WTC11 (cell line): ENCODE data around the gene ESM1. TPM values are rescaled to one million over a fixed set of nuclear protein-coding genes. Genes with fewer than 3 reads are reported as not detected.

Experiments
- ATAC-seq: fragments of 200-7000 bp; cut with Tn5 transposase; 2 replicates; pipeline ENCODE4 v1.10.0; 2021; ENCODE audit warnings: mild to moderate bottlenecking, moderate library complexity
- CTCF ChIA-PET: fragments of 300-600 bp; sonication (Branson Sonifier 250); formaldehyde crosslinking; loops from one replicate; lab custom pipeline; 2021; ENCODE audit warnings: antibody characterized with exemption; lab: Charles Lee
- POLR2A ChIA-PET: fragments of 350-600 bp; sonication (Branson Sonifier 250); formaldehyde crosslinking; loops from one replicate; lab custom pipeline; 2021; ENCODE audit warnings: antibody characterized with exemption; lab: Charles Lee
- DNase-seq: peaks from one replicate; pipeline ENCODE4 v3.0.0; 2021; ENCODE audit warnings: low spot score
- H3K27ac Mint-ChIP-seq: 2 replicates; pipeline ENCODE4 v1.8.0; 2021; ENCODE audit warnings: mixed read lengths
- H3K27me3 Mint-ChIP-seq: 2 replicates; pipeline ENCODE4 v1.8.0; 2021; ENCODE audit warnings: low read depth, mild to moderate bottlenecking, moderate library complexity, mixed read lengths
- H3K36me3 Mint-ChIP-seq: 2 replicates; pipeline ENCODE4 v1.8.0; 2021; ENCODE audit warnings: mixed read lengths
- H3K4me1 Mint-ChIP-seq: 2 replicates; pipeline ENCODE4 v1.8.0; 2022; ENCODE audit warnings: mixed read lengths
- H3K4me3 Mint-ChIP-seq: 2 replicates; pipeline ENCODE4 v1.8.0; 2021; ENCODE audit warnings: mild to moderate bottlenecking, moderate library complexity, mixed read lengths
- H3K9me3 Mint-ChIP-seq: 2 replicates; pipeline ENCODE4 v1.8.0; 2021; ENCODE audit warnings: mixed read lengths
- CBFB ChIP-seq: sonication (generic); formaldehyde crosslinking; IDR thresholded peaks from 2 replicates; pipeline ENCODE4 v1.8.1; 2022; ENCODE audit warnings: mild to moderate bottlenecking, low read depth, missing genetic modification reagents
- STAT6 ChIP-seq: sonication (generic); formaldehyde crosslinking; conservative IDR thresholded peaks from 2 replicates; pipeline ENCODE4 v1.8.1; 2023; ENCODE audit warnings: mild to moderate bottlenecking, low read depth, missing genetic modification reagents, moderate library complexity
- TEAD1 ChIP-seq: sonication (generic); formaldehyde crosslinking; IDR thresholded peaks from 2 replicates; pipeline ENCODE4 v1.8.0; 2022; ENCODE audit warnings: mild to moderate bottlenecking, missing genetic modification reagents
- ZMAT4 ChIP-seq: fragments of 250-450 bp; sonication (Bioruptor Pico); IDR thresholded peaks from 2 replicates; pipeline ENCODE4 v1.9.0; 2021; ENCODE audit warnings: mild to moderate bottlenecking
- ZNF532 ChIP-seq: fragments of 250-450 bp; sonication (Bioruptor Pico); IDR thresholded peaks from 2 replicates; pipeline ENCODE4 v1.9.0; 2021; ENCODE audit warnings: mild to moderate bottlenecking, borderline replicate concordance
- total RNA-seq: library from RNA; stranded (reverse); gene quantifications from 3 replicates; pipeline ENCODE4 v1.2.3, GENCODE V29; 2021
- TF ChIP-seq, protein P1 (sequence below): sonication (generic); formaldehyde crosslinking; IDR thresholded peaks from 2 replicates; pipeline ENCODE4 v1.8.1; 2023; ENCODE audit warnings: mild to moderate bottlenecking, missing genetic modification reagents, borderline replicate concordance
- TF ChIP-seq, protein P2 (sequence below): sonication (generic); formaldehyde crosslinking; IDR thresholded peaks from 2 replicates; pipeline ENCODE4 v1.8.0; 2023; ENCODE audit warnings: missing genetic modification reagents
- TF ChIP-seq, protein P3 (sequence below): sonication (generic); formaldehyde crosslinking; IDR thresholded peaks from 2 replicates; pipeline ENCODE4 v1.8.0; 2023; ENCODE audit warnings: missing genetic modification reagents, mild to moderate bottlenecking, borderline replicate concordance
- TF ChIP-seq, protein P4 (sequence below): sonication (generic); formaldehyde crosslinking; IDR thresholded peaks from 2 replicates; pipeline ENCODE4 v1.8.0; 2022; ENCODE audit warnings: mild to moderate bottlenecking, missing genetic modification reagents

The ESM1 gene
- total RNA-seq, 1 experiment from 2014 or later: not detected

GRCh38 chr5:54995168-54995567 is 9.8 kb upstream of the ESM1 start (continued):
- TF ChIP-seq, protein P1, sequence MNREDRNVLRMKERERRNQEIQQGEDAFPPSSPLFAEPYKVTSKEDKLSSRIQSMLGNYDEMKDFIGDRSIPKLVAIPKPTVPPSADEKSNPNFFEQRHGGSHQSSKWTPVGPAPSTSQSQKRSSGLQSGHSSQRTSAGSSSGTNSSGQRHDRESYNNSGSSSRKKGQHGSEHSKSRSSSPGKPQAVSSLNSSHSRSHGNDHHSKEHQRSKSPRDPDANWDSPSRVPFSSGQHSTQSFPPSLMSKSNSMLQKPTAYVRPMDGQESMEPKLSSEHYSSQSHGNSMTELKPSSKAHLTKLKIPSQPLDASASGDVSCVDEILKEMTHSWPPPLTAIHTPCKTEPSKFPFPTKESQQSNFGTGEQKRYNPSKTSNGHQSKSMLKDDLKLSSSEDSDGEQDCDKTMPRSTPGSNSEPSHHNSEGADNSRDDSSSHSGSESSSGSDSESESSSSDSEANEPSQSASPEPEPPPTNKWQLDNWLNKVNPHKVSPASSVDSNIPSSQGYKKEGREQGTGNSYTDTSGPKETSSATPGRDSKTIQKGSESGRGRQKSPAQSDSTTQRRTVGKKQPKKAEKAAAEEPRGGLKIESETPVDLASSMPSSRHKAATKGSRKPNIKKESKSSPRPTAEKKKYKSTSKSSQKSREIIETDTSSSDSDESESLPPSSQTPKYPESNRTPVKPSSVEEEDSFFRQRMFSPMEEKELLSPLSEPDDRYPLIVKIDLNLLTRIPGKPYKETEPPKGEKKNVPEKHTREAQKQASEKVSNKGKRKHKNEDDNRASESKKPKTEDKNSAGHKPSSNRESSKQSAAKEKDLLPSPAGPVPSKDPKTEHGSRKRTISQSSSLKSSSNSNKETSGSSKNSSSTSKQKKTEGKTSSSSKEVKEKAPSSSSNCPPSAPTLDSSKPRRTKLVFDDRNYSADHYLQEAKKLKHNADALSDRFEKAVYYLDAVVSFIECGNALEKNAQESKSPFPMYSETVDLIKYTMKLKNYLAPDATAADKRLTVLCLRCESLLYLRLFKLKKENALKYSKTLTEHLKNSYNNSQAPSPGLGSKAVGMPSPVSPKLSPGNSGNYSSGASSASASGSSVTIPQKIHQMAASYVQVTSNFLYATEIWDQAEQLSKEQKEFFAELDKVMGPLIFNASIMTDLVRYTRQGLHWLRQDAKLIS (CRISPR knock-in tag): no peak
- TF ChIP-seq ZNF532 (CRISPR knock-in tag) (no peak), ZMAT4 (CRISPR knock-in tag) (no peak), CBFB (CRISPR knock-in tag) (no peak), TEAD1 (no peak)
- TF ChIP-seq, protein P2, sequence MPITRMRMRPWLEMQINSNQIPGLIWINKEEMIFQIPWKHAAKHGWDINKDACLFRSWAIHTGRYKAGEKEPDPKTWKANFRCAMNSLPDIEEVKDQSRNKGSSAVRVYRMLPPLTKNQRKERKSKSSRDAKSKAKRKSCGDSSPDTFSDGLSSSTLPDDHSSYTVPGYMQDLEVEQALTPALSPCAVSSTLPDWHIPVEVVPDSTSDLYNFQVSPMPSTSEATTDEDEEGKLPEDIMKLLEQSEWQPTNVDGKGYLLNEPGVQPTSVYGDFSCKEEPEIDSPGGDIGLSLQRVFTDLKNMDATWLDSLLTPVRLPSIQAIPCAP (CRISPR knock-in tag): no peak
- TF ChIP-seq, protein P3, sequence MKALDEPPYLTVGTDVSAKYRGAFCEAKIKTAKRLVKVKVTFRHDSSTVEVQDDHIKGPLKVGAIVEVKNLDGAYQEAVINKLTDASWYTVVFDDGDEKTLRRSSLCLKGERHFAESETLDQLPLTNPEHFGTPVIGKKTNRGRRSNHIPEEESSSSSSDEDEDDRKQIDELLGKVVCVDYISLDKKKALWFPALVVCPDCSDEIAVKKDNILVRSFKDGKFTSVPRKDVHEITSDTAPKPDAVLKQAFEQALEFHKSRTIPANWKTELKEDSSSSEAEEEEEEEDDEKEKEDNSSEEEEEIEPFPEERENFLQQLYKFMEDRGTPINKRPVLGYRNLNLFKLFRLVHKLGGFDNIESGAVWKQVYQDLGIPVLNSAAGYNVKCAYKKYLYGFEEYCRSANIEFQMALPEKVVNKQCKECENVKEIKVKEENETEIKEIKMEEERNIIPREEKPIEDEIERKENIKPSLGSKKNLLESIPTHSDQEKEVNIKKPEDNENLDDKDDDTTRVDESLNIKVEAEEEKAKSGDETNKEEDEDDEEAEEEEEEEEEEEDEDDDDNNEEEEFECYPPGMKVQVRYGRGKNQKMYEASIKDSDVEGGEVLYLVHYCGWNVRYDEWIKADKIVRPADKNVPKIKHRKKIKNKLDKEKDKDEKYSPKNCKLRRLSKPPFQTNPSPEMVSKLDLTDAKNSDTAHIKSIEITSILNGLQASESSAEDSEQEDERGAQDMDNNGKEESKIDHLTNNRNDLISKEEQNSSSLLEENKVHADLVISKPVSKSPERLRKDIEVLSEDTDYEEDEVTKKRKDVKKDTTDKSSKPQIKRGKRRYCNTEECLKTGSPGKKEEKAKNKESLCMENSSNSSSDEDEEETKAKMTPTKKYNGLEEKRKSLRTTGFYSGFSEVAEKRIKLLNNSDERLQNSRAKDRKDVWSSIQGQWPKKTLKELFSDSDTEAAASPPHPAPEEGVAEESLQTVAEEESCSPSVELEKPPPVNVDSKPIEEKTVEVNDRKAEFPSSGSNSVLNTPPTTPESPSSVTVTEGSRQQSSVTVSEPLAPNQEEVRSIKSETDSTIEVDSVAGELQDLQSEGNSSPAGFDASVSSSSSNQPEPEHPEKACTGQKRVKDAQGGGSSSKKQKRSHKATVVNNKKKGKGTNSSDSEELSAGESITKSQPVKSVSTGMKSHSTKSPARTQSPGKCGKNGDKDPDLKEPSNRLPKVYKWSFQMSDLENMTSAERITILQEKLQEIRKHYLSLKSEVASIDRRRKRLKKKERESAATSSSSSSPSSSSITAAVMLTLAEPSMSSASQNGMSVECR (CRISPR knock-in tag): no peak

GRCh38 chr5:54994628-54995027 is 9.2 kb upstream of the ESM1 start:
- H3K36me3 Mint-ChIP-seq: no peaks in the 10 kb centered on the region
- H3K4me1 Mint-ChIP-seq: peaks cover 38% of the 10 kb centered on the region
- DNase-seq: no peak
- no peak overlapping the region for H3K4me3 Mint-ChIP-seq
- peaks cover 21% of the 10 kb centered on the region for H3K27me3 Mint-ChIP-seq
- peaks cover 8% of the 10 kb centered on the region for H3K9me3 Mint-ChIP-seq
- ATAC-seq: no peak
- no peak overlapping the region for H3K27ac Mint-ChIP-seq
- TF ChIP-seq STAT6: no peak
- TF ChIP-seq, protein P4, sequence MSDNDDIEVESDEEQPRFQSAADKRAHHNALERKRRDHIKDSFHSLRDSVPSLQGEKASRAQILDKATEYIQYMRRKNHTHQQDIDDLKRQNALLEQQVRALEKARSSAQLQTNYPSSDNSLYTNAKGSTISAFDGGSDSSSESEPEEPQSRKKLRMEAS (CRISPR knock-in tag): no peak
- ChIA-PET POLR2A (no interaction called here), CTCF (interaction anchor here (1.1 kb wide), 1 partner anchor 34 kb away, joined by 3 read pairs; no protein-coding TSS in a partner anchor)
